GM12878 (cell line): ENCODE data around the gene FAM217B. TPM values are rescaled to one million over a fixed set of nuclear protein-coding genes. Genes with fewer than 3 reads are reported as not detected.

ENCODE experiments used
- FOXK2 ChIP-seq: fragments of 450-650 bp; IDR thresholded peaks from 2 replicates; pipeline ENCODE4 v1.6.1; 2017; ENCODE audit warnings: mild to moderate bottlenecking, moderate library complexity
- MEF2A ChIP-seq: IDR thresholded peaks from 2 replicates; pipeline ENCODE4 v1.6.1; 2011; ENCODE audit warnings: low read depth, mild to moderate bottlenecking, low read length, moderate library complexity; ENCODE audit not compliant: insufficient read depth
- MEF2B ChIP-seq: fragments of 450-650 bp; IDR thresholded peaks from 2 replicates; pipeline ENCODE4 v1.6.1; 2018; ENCODE audit warnings: mild to moderate bottlenecking, moderate library complexity; ENCODE audit not compliant: partially characterized antibody, poor library complexity, severe bottlenecking
- NBN ChIP-seq: fragments of 450-650 bp; IDR thresholded peaks from 2 replicates; pipeline ENCODE4 v1.6.1; 2016
- POLR2AphosphoS2 ChIP-seq: IDR thresholded peaks from 2 replicates; pipeline ENCODE4 v1.6.1; 2011; ENCODE audit warnings: low read depth, mild to moderate bottlenecking, low read length, improper control_type of control experiment, moderate library complexity
- ZNF24 ChIP-seq: fragments of 450-650 bp; IDR thresholded peaks from 2 replicates; pipeline ENCODE4 v1.6.1; 2017; ENCODE audit warnings: antibody characterized with exemption, mild to moderate bottlenecking
- polyA plus RNA-seq, 11 experiments: library from polyadenylated mRNA; depleted of rRNA in 4 of 11; unstranded in 6 of 11; stranded (reverse) in 5 of 11; fragments of >200 nt; fragmentation: Nextera tagmentation in 4 of 11; fragmentation: Illumina TruSeq in 1 of 11; extraction: Ambion mirVana in 4 of 11; extraction: Trizol in 1 of 11; gene quantifications; 1 replicate in 1 of 11; 2 replicates in 10 of 11; pipeline versions ENCODE4 v1.2.1 to v1.2.3, GENCODE V29; 2011 to 2016; ENCODE audit warnings: inconsistent platforms in 2 of 11, missing spikeins in 2 of 11, low read depth in 1 of 11
- total RNA-seq, 4 experiments: library from RNA; depleted of rRNA in 3 of 4; stranded (reverse); fragments of >200 nt in 3 of 4; fragmentation: Illumina TruSeq in 1 of 4; extraction: Trizol in 1 of 4; gene quantifications; 2 replicates each; pipeline versions ENCODE4 v1.2.1 to v1.2.3, GENCODE V29; 2013 to 2021
- TF ChIP-seq, protein P1 (sequence below): fragments of 450-650 bp; conservative IDR thresholded peaks from 2 replicates; pipeline ENCODE4 v1.6.1; 2017; ENCODE audit warnings: mild to moderate bottlenecking, moderate library complexity
- TF ChIP-seq, protein P2 (sequence below): IDR thresholded peaks from 2 replicates; pipeline ENCODE4 v1.6.1; 2011; ENCODE audit warnings: low read depth, mild to moderate bottlenecking, low read length, moderate library complexity, borderline replicate concordance; ENCODE audit errors: extremely low read depth
- TF ChIP-seq, protein P3 (sequence below): fragments of 150-350 bp; IDR thresholded peaks from 2 replicates; pipeline ENCODE4 v1.6.1; 2016; ENCODE audit warnings: low read depth, low read length

FAM217B gene
- total and polyA plus RNA-seq, 10 of the 15 experiments (the other 5 are each of a cell fraction or from before 2014, with no cell fraction given), result 6.3 to 18.3 (median 10.6) TPM

GRCh38 chr20:59984541-59984940, 44.4 kb downstream of the FAM217B start (continued):
- TF ChIP-seq, protein P1, sequence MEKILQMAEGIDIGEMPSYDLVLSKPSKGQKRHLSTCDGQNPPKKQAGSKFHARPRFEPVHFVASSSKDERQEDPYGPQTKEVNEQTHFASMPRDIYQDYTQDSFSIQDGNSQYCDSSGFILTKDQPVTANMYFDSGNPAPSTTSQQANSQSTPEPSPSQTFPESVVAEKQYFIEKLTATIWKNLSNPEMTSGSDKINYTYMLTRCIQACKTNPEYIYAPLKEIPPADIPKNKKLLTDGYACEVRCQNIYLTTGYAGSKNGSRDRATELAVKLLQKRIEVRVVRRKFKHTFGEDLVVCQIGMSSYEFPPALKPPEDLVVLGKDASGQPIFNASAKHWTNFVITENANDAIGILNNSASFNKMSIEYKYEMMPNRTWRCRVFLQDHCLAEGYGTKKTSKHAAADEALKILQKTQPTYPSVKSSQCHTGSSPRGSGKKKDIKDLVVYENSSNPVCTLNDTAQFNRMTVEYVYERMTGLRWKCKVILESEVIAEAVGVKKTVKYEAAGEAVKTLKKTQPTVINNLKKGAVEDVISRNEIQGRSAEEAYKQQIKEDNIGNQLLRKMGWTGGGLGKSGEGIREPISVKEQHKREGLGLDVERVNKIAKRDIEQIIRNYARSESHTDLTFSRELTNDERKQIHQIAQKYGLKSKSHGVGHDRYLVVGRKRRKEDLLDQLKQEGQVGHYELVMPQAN, result no peak
- TF ChIP-seq, protein P2, sequence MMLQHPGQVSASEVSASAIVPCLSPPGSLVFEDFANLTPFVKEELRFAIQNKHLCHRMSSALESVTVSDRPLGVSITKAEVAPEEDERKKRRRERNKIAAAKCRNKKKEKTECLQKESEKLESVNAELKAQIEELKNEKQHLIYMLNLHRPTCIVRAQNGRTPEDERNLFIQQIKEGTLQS, result no peak
- TF ChIP-seq NBN (no peak), MEF2A (no peak), MEF2B (no peak), POLR2AphosphoS2 (no peak), ZNF24 (no peak), FOXK2 (no peak)
- TF ChIP-seq, protein P3, sequence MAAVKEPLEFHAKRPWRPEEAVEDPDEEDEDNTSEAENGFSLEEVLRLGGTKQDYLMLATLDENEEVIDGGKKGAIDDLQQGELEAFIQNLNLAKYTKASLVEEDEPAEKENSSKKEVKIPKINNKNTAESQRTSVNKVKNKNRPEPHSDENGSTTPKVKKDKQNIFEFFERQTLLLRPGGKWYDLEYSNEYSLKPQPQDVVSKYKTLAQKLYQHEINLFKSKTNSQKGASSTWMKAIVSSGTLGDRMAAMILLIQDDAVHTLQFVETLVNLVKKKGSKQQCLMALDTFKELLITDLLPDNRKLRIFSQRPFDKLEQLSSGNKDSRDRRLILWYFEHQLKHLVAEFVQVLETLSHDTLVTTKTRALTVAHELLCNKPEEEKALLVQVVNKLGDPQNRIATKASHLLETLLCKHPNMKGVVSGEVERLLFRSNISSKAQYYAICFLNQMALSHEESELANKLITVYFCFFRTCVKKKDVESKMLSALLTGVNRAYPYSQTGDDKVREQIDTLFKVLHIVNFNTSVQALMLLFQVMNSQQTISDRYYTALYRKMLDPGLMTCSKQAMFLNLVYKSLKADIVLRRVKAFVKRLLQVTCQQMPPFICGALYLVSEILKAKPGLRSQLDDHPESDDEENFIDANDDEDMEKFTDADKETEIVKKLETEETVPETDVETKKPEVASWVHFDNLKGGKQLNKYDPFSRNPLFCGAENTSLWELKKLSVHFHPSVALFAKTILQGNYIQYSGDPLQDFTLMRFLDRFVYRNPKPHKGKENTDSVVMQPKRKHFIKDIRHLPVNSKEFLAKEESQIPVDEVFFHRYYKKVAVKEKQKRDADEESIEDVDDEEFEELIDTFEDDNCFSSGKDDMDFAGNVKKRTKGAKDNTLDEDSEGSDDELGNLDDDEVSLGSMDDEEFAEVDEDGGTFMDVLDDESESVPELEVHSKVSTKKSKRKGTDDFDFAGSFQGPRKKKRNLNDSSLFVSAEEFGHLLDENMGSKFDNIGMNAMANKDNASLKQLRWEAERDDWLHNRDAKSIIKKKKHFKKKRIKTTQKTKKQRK, result no peak
- TF ChIP-seq, all 136 proteins: peak for 0
